Measurements from ENCODE around the gene SLC22A4.

Gene SLC22A4

DNA sequence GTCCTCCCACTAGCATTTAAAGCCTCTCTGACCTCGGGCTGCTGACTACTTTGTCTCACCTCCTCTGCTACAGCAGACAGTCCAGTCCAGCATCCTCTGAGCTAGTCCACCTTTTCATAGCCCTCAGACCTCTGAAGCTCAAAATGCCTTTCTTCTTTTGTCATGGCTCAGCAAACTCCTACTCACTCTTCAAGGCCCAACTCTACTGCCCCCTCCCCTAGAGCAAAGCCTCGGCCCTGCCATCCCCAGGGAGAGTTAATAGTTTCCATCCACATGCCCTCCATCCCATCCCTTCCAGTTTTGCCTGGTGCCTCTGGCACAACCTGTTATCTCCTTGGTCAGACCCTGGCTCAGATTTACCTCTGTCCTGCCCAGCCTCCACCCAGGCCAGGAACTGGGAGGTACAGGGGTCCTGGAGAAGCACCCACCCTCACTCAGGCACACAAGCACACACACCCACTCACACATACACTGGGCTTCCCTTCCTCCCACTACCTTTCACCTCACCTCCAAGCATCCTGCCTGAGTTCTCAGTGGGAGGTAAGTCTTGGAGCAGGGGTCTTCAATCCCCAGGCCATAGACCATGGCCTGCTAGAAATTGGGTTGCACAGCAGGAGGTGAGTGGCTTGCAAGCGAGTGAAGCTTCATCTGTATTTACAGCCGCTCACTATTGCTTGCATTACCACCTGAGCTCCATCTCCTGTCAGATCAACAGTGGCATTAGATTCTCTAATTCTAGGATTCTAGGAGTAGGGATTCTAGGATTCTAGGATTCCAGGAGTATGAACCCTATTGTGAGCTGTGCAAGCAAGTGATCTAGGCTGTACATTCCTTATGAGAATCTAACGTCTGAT, 18.6 kb upstream of the SLC22A4 start:
- no peak for DNase-seq

DNA sequence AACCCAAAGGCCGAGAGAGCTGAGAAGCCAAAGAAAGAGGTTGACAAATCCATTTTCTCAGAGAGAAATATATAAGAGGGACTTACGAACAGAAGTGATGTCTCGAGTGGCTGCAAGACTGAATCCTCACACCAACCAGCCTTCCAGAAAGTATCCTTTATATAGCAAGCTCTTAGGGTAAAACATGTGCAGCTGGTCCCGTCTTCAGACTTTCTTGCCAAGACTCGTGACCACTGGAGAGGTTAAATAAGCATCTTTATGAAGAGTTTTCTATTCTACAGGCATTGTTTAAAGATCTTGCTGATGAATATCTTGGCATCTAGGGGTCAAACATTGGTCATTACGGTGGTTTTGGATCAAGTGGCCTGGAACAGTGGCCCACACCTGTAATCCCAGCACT, 16.9 kb upstream of the SLC22A4 start:
- no peak for DNase-seq

DNA sequence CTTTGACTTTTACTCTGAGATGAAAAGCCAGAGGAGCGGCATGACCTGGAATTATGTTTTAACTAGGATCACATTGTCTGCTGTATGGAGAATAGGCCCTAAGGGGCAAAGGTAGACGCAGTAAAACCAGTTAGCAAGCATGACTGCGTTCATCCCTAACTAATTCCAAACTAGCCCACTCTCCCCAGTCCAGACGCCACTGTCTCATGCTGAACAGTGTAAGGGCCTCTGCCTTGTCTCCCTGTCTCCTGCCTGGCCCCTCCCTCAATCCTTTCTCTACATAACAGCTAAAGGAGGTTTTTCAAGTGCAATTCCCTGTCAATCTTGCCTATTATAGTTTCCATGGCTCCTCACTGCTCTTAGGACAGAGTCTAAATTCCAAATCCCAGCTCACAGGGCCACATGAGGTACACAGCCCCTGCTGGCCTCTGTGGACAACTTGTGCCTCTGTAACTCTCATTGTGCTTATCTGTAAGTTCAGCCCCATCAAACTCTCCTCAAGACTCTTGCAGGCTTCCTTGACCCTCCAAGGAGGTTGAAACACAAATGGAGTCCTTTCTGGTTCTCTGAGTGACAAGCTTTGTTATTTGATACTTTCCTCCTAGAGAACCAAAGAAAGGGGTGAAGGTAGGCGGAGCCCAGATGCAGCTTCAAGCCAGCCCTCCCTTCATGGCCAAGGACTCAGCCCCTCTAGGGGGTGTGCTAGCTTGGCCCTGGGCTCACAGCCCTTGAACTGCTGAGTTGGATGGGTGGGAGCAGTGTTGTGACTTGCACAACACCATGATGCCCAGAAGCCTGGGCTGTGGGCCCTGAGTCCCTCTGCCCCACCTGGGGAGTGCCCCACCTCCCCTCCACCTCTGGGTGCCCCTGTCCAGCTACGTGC, 16.0 kb upstream of the SLC22A4 start:
- DNase-seq, result no peak

DNA sequence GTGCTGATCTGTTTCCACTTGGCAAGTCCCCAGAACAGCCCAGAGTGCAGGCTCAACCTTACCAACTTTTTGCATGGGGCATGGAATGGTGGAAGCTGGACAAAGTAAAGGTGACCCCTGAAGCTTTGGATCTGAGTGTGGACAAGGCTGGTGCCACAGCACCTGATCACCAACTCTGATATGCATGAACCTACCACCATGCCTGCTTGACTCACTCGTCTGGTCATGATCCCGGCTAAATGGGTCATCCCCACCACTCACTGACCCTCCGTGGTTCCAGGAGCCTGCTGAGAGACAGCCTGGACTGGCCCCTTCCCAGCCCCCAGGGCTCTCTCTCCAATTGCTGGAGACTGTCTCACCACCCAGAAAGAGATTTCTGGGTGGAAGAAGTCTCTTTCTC, 14.4 kb upstream of the SLC22A4 start:
- DNase-seq, result no peak

DNA sequence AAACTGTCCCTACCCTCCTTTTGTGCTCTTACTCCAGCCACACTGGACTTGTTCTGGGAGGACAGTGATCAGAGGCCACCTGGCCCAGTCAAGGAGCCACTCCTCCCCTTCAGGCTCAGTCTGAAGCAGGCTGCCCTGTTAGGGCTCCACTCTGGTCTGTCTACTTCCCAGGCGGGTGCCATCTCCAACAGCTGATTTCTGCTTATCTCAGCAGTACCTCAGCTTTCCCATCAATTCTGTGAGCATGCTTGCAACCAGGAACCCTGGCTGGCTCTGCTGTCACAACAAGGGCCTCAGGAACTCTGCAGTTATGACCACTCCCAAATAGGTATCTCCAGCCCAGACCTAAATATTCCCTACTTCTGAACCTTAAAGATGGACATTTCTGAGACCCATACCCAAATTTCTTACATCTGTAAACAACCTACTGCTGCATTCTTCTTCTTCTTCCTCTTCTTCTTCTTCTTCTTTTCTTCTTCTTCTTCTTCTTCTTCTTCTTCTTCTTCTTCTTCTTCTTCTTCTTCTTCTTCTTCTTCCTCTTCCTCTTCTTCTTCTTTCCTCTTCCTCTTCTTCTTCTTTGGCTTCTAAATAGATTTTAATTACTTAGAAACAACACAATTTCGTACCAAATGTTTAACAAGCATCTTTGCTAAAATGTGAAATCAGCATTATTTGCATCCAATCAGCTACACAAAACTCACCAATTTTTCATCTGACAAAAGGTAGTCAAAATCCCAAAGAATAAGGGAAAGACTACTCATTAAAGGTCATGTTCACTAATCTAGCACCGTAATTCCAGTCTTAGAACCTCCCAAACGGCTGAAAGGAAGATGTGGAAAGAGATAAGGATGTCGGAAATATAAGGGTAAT, 13.6 kb upstream of the SLC22A4 start:
- DNase-seq, result no peak

DNA sequence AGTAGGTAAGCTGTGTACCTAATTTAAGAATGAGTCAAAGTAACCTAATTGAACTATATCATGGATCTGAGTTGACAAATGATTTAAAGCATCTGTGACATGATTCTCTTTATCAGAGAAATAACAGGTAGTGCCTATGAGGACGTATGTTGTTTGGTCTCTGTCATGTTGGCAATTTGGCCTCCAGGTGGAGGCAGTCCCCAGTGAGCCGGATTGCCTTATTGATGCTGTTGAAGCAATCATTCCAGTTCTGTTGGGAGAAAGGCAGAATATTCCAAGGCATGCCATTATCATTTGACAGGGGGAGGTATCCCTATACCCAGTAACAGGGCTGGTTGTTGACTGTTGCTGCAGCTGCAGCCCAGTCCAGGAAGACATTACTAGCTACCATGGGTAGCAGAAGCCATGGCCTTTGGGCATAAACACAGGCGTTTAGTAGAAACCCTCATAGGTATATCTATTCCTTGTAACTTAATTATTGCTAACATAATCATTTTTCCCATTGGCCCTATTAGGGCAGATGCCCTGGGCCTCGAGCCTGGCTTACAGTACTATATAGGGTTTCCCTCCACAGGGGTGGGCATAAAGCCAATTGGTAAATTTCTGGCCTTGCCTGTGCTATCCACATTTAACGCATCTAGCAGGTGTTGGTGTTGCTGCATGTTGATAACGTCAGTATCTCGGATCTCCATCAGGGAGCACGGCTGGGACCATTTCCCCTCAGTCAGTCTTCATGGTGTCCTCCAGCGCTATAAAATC, 12.2 kb upstream of the SLC22A4 start:
- DNase-seq, result no peak

DNA sequence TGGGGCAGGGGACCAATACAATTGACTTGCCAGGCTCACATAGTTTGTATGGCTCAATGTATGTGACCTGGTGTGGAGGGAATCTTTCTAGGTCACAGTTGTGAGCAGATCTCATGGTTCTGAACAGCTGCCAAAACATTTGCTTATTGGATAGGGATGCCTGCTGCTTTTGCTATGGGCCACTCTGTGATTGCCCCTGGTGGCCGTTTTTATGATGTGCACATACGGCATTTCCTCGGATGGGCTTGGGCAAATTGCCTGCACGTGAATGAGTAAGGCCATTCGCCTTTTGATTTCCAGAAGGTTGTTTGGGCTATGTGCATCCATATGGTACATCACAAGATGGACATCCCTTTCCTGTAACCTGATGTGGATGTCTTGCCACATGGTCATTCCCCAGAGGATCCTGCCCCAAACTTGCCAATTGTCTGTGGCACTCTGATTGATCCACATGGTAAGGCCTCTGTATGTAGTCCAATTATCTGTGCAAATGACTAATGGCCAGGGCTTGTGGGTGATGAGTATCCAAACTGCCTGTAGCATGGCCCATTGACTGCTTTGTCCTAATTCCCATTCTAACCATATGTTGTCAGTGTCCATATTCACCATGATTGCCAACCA, 10.7 kb upstream of the SLC22A4 start:
- no peak for DNase-seq

DNA sequence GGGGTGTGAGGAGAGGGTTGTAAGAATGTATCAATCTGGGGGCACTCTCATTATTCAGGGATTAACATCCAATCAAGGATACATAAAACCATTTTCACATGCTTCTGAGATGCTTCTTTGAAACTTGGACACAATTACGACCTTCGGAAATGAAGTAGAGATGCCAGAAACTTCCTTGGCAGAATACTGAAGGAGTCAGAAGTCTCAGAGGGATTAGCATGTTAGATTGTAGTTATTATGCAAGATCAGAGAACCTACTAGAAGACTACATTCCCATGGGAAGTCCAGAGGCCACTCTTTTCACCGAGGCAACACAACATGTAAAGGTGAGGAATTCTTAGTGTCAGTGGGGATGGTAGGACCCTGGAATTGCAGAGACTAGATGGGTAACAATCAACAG, 5.1 kb upstream of the SLC22A4 start:
- no peak for DNase-seq

DNA sequence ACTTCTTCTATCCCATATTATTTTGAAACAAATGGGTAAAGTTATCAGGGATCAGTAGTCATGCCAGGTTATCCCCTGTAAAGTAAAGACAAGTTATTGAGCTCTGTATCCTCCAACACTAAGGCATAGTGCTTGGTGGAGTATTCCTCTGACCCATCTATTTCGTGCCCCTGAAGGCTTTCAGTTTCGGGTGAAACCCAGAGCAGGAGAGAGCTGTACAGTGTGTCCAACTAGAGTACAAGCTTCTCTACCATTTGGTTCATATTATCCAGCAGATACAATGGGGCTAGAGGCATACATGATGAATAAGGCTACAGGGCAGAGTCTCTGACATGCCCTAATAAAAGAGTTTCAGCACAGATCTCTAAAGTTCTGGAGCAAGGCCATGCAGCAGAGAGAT, 3.2 kb upstream of the SLC22A4 start:
- DNase-seq, result no peak

DNA sequence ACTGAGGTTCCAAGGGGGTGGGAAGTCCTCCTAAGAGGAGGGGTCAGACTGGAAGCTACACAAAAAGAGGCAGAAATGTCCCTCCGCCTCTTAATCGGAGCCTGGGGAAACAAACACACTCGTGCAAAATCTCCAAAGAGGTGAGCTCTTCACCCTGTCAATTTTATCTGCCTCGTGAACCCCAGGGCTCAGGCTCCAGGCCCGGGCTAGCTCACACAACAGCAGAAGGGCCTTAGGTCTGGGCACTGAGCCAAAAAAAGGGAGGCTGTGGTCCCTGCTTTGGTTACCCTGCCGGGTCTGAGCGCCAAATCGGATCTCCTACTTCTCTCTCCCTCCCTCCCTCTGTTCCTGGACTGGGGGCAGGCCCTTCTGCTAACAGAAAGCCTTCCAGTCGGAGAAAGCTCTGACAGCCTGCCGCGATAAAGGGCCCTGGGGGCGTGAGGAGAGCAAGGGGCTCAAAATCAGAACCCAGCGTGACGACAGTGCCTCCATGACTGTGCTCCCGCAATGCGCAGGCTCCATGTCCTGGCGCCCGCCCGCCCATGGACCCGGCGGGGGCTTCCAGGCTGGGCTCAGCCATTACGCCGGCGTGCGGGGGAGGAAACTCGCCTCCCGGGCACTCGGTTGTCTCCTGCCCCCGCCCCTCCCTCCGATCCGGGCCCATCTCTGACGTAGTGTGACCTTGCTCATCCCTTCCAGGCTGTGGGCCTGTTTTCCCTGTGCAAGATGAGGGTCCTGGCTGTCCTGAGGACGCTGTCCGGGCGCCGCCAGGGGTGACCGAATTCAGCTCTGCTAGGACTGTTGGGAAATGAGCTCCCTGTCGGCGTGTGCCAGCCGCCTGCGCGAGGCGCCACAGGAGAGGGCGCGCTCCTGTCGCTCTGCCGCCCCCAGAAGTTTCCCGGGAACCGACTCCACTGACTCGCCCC, 865 bp upstream of the SLC22A4 start:
- peak; percentile 38 for DNase-seq

DNA sequence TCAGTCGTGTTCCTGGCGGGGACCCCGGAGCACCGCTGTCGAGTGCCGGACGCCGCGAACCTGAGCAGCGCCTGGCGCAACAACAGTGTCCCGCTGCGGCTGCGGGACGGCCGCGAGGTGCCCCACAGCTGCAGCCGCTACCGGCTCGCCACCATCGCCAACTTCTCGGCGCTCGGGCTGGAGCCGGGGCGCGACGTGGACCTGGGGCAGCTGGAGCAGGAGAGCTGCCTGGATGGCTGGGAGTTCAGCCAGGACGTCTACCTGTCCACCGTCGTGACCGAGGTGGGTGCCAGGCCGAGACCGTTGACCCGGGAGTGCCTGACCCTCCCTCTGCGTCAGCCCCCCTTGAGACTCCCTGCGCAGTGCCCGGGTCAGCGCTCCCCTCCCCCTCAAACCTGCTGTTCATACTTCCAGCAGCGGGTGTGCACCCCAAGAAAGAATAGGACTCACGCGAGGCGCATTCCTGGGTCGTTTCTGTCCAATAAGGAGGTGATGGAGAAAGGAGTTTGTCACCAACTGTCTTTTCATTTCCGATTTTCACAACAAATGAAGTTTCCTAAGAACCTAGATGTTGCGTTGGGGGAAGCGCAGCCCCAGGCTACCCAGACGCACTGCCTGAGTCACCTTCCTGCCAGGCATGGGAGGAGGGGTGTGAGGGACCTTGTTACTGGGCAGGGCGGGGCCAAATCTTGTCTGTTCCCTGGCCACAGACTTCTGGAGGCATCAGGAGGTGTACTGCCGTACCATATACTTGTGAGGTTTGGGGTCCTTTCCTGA, 722 bp downstream of the SLC22A4 start:
- DNase-seq, result peak; percentile 17

DNA sequence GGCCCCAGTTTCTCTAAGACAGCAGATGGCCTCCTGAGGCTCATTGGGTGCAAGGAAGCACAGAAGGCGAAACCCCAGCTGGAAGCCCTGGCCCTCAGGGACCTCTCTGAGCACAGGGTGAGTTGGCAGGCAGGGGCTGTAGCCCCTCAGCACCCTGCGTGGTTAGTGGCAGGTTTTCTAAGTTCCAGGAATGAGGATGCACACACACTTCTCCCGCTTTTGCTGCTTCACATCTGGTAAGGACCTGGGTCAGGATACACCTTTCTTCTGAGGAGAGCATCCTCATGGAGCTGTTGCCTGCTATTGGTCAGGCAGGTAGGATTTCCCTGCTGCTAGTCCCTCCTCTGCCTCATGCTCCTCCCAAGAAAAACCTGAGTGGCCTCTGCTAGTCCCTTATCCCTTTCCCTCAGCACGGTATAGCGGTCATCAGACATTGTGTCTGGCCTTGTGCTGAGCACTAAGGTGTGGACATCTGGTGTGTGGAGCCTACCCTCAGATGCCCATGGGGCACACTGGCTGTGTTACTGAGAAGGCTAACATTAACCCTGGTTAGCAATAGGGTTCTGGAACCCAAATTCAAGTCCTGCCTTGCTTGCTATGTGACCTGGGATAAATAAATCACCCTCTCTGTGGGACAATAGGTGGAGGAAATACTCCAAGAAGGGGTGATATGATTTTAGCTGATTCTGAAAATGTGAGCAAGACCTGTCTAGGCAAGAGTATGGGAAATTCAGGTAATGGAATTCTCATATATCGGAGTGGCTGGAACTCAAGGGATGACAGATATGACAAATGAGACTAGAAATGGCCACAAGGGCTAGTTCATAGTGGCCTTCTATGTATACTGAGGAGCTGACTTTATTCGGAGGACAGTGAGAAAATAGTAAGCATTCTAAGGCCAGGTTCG, 1.6 kb downstream of the SLC22A4 start:
- no peak for DNase-seq

DNA sequence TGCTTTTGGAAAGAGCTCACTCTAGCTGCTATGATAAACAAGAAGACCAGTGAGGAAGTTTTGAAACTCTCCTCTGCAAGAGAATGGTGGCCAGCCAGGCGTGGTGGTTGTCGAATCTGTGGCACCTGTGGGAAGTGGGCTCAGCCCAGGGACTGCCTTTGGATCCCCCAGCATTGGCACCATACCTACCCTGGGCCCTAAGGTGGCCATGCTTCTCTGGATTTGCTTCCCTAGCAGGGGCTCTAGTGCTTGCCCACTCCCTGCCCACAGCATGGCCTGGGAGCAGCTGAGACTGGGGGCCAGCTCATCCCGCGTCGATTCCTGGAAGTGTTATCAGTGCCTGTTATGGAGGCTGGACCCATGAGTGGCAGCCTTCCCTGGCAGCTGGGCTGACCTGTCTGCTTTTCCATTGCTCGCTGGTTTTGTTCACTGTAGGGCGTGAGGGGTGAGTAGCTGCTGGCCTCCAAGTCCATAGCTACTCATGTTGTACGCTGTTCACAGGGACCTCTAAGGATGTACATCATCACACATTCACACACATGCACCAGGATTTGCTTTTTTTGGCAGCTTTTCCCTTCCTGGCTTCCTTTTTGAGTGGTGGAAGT, 2.3 kb downstream of the SLC22A4 start:
- DNase-seq, result no peak

DNA sequence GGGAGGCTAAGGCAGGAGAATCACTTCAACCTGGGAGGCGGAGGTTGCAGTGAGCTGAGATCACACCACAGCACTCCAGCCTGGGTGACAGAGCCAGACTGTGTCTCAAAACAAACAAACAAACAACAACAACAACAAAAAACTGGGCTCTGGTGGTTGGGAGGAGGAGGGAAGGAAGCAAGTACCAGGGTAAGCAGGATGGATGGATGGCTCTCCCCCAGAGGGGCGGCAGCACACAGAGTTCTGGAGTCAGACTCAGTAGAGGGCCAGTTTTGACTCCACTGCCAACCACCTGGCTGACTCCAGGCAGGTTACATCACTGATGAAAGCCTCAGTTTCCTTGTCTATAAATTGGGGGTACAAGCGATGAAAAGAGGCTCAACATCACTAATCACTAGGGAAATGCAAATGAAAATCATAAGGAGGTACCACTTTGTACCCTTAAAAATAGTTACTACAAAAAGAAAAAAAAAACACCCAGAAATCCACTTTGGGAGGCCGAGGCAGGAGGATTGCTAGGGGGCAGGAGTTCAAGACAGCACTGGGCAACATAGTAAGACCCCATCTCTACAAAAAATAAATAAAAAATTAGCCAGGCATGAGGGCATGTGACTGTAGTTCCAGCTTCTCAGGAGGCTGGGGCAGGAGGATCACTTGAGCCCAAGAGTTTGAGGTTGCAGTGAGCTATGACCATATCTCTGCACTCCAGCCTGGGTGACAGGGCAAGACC, 3.2 kb downstream of the SLC22A4 start:
- DNase-seq, result no peak

DNA sequence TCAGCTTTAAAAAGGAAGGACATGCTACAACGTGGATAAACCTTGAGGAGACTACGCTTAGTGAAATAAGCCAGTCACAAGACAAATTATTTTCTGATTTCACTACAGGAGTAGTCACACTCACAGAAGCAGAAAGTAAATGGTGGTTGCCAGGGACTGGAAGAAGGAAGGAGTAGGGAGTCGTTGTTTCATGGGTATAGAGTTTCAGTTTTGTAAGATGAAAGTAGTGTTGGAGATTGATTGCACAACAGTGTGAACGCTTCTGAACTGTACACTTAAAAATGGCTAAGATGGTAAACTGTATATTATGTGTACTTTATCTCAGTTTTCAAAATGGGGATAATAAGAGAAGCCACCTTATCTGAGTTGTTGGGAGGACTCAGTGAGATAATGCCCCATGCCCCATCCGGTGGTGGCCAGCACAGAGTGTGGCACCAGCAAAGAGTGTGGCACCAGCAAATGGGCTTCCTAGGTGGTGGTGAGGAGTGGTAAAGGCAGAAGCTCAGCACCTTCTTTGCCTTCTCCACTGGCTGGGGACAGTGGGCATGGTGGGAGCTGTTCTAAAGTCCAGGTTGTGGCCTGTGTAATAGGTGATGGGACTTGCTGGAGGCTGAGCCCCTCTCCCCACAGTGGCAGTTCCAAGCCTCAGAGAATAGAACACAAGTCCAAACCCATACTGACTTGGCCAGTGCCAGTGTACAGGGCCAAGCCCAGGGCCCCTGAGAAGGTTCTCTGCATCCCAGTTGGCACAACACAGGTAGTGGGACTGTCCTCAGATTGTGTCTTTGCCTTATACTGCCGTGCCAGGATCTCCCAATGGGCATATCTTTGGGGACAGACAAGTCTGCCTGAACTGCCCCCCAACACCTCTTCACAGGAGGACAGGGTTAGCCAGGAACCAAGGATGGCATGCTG, 4.4 kb downstream of the SLC22A4 start:
- DNase-seq, result no peak

DNA sequence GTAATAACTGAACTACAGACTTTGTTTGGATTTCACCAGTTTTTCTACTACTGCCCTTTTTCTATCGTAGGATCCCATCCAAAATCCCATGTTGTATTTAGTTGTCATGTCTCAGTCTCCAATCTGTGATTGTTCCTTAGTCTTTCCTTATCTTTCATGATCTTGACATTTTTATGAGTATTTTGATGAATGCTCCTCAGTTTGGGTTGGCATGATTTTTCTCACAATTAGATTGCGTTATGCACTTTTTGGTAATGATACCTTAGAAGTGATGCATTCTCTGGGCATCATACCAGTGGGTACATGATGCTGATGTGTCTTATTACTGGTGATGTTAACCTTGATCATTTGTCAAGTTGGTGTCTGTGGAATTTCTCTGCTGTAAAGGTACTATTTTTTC, 5.7 kb downstream of the SLC22A4 start:
- no peak for DNase-seq
